Measurements from ENCODE around the gene HOXD3. TPM values are rescaled to one million over a fixed set of nuclear protein-coding genes. Genes with fewer than 3 reads are reported as not detected.

HOXD3 gene
- polyA plus RNA-seq, 2 of the 4 experiments (the other 2 are of a cell fraction) = 0.18 to 0.27 TPM

DNA sequence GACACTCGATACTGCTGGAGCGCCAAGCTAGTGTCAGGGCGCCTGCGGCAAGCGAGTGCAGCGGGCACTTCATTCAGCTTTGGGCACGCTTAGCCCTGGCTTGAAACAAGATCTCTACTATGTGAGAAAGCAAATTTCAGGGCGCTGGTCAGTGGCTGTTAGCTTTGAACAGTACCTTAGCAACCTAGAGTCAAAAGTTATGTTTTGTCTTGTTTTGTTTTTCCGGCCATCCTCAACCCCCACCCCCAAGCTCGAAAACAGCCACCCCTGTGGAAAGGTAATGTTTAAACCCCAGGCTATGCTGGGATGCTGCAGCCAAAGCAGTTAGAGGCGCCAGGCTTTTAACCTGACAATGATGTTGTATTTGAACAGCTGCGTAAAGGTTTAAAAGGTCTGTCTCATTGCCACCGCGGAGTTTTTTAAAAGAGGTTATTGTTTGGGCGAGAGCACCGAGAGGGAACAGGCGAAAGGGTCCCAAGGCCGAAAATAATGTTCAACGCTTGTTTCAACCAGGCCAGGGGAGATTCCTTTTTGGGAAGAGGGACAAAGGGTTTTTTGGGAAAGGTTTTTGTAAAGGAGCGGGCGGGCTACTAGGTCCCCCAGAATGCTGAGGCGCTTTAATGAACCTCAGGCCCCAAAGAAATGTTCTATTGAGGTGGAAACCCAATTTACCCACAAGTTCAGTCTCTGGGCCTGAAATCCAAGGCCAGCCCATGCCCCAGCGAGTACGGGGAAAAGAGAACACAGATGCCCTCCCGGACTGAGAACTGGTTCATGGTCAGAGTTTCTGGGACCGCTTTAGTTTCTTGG, 42.8 kb upstream of the HOXD3 start:
- Histone ChIP-seq H3K27ac (no peak overlapping the region), H3K4me3 (no peak overlapping the region), H3K4me2 (no peak overlapping the region), H3K9me3 (no peaks in the 10 kb centered on the region), H3K4me1 (peaks cover 3% of the 10 kb centered on the region; the same call in 1 of the 3 replicates)
- ATAC-seq = no peak
- ChIA-PET POLR2A (no interaction called here), CTCF (interaction anchor here (0.6 to 2.7 kb wide), 8 partner anchors 10 to 540 kb away, joined by 3 to 12 read pairs (median 6); no protein-coding TSS in a partner anchor)
- FAIRE-seq = no peak
- WGBS (ENCODE audit: missing lambda C conversion rate) = 88% methylated on average over 26 of the region's 26 CpGs
- DNase-seq (ENCODE audit: low read depth in 1 of 2, low spot score in 1 of 2) = no peak
- TF ChIP-seq KDM5A (IDR thresholded peaks at IDR 0.05) (no peak), SREBF2 (IDR thresholded peaks at IDR 0.05) (no peak), TP53 (CRISPR knock-in tag; IDR thresholded peaks at IDR 0.05) (no peak), CHD2 (IDR thresholded peaks at IDR 0.05; ENCODE audit: low read length, partially characterized antibody) (no peak), TFCP2L1 (CRISPR knock-in tag; IDR thresholded peaks at IDR 0.05) (no peak), NPAS2 (CRISPR knock-in tag; IDR thresholded peaks at IDR 0.05; ENCODE audit: borderline replicate concordance) (no peak), CHD4 (IDR thresholded peaks at IDR 0.05; ENCODE audit: borderline replicate concordance) (no peak), RAD21 (conservative IDR thresholded peaks at IDR 0.05 in 1 of 2, IDR thresholded peaks at IDR 0.05 in 1 of 2) (no peak), RNF2 (IDR thresholded peaks at IDR 0.05; ENCODE audit: borderline replicate concordance, low read depth) (no peak), HEYL (CRISPR knock-in tag; IDR thresholded peaks at IDR 0.05) (no peak), FOSL2 (IDR thresholded peaks at IDR 0.05) (no peak), FOSL2 (CRISPR knock-in tag; IDR thresholded peaks at IDR 0.05) (no peak)
- TF ChIP-seq, protein P1, sequence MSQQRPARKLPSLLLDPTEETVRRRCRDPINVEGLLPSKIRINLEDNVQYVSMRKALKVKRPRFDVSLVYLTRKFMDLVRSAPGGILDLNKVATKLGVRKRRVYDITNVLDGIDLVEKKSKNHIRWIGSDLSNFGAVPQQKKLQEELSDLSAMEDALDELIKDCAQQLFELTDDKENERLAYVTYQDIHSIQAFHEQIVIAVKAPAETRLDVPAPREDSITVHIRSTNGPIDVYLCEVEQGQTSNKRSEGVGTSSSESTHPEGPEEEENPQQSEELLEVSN (IDR thresholded peaks at IDR 0.05; ENCODE audit: borderline replicate concordance, low read depth) = no peak
- TF ChIP-seq, protein P2, sequence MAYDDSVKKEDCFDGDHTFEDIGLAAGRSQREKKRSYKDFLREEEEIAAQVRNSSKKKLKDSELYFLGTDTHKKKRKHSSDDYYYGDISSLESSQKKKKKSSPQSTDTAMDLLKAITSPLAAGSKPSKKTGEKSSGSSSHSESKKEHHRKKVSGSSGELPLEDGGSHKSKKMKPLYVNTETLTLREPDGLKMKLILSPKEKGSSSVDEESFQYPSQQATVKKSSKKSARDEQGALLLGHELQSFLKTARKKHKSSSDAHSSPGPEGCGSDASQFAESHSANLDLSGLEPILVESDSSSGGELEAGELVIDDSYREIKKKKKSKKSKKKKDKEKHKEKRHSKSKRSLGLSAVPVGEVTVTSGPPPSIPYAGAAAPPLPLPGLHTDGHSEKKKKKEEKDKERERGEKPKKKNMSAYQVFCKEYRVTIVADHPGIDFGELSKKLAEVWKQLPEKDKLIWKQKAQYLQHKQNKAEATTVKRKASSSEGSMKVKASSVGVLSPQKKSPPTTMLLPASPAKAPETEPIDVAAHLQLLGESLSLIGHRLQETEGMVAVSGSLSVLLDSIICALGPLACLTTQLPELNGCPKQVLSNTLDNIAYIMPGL (CRISPR knock-in tag; IDR thresholded peaks at IDR 0.05; ENCODE audit: borderline replicate concordance) = no peak

DNA sequence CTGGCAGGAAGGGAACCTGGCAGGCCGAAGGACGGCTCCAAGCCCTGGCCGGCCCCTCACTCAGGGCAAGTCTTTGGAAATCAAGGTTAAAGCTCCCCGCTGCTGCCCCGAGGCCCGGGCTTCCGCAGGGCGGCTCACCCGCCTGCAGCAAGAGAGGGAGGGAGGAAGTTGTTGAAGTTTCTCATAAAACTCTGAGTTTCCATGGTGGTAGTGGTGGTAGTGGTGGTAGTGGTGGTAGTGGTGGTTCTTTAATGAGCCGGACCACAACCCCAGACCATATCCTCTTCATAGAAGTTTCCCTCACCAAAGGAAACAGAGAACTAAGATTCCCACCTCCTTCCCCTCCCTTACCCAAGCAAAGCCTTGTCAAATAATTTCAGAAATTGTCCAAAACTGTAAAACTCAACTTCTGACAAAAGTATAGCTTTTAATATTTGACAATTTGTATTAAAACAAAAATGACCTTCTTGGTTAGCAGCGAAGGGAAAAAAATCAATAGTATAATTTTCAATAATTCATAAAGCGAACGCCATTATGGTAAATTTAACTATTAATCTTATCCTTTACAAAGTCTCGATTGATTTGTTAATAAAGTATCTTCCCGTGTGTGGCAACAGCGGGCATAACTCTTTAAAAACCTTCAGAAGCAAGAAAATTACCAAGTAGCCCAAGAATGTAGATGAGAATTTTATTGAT, 42.0 kb upstream of the HOXD3 start:
- TF ChIP-seq, protein P1 (IDR thresholded peaks at IDR 0.05; ENCODE audit: borderline replicate concordance, low read depth) = no peak
- TF ChIP-seq, protein P3, sequence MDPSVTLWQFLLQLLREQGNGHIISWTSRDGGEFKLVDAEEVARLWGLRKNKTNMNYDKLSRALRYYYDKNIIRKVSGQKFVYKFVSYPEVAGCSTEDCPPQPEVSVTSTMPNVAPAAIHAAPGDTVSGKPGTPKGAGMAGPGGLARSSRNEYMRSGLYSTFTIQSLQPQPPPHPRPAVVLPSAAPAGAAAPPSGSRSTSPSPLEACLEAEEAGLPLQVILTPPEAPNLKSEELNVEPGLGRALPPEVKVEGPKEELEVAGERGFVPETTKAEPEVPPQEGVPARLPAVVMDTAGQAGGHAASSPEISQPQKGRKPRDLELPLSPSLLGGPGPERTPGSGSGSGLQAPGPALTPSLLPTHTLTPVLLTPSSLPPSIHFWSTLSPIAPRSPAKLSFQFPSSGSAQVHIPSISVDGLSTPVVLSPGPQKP (IDR thresholded peaks at IDR 0.05; ENCODE audit: low read depth, low read length) = no peak
- TF ChIP-seq, protein P4, sequence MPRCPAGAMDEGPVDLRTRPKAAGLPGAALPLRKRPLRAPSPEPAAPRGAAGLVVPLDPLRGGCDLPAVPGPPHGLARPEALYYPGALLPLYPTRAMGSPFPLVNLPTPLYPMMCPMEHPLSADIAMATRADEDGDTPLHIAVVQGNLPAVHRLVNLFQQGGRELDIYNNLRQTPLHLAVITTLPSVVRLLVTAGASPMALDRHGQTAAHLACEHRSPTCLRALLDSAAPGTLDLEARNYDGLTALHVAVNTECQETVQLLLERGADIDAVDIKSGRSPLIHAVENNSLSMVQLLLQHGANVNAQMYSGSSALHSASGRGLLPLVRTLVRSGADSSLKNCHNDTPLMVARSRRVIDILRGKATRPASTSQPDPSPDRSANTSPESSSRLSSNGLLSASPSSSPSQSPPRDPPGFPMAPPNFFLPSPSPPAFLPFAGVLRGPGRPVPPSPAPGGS (IDR thresholded peaks at IDR 0.05) = no peak
- TF ChIP-seq POLR2A (IDR thresholded peaks at IDR 0.05; ENCODE audit: low read length) (no peak), JUN (IDR thresholded peaks at IDR 0.05) (no peak), SREBF2 (IDR thresholded peaks at IDR 0.05) (no peak), FOXS1 (CRISPR knock-in tag; IDR thresholded peaks at IDR 0.05) (no peak), RARB (CRISPR knock-in tag; IDR thresholded peaks at IDR 0.05) (no peak)
- FAIRE-seq (no peak), ATAC-seq (no peak), DNase-seq (ENCODE audit: low read depth in 1 of 2, low spot score in 1 of 2) (no peak)
- ChIA-PET POLR2A (no interaction called here), CTCF (interaction anchor here (0.6 to 3.6 kb wide), 5 partner anchors 12 to 1034 kb away, joined by 3 to 22 read pairs (median 6); no protein-coding TSS in a partner anchor)
- Histone ChIP-seq H3K9me3 (no peaks in the 10 kb centered on the region), H3K4me2 (no peak overlapping the region; the same call in 1 of the 3 replicates), H3K4me1 (peaks cover 3% of the 10 kb centered on the region; the same call in 1 of the 3 replicates), H3K4me3 (no peak overlapping the region), H3K27ac (no peak overlapping the region)
- WGBS (ENCODE audit: missing lambda C conversion rate) = 85% methylated on average over 16 of the region's 16 CpGs

Data from A549 (cell line).